SJSA1 (cell line): ENCODE data around the gene CFAP61. TPM values are rescaled to one million over a fixed set of nuclear protein-coding genes. Genes with fewer than 3 reads are reported as not detected.

Experiments used
- DNase-seq, 2 experiments: peaks; one replicate each; pipeline ENCODE4 v3.0.0-alpha.2; 2015 to 2020; ENCODE audit warnings: low spot score in 2 of 2, low read depth in 1 of 2
- H3K27ac ChIP-seq: fragments of 250-450 bp; sonication (Bioruptor Pico); 2 replicates; pipeline ENCODE4 v1.5.1; 2020; ENCODE audit warnings: mild to moderate bottlenecking, moderate library complexity
- H3K27me3 ChIP-seq: fragments of 250-450 bp; sonication (Bioruptor Pico); replicated peaks from 2 replicates; pipeline ENCODE4 v1.5.1; 2020; ENCODE audit warnings: mild to moderate bottlenecking, moderate library complexity
- H3K36me3 ChIP-seq: fragments of 250-450 bp; sonication (Bioruptor Pico); 2 replicates; pipeline ENCODE4 v1.5.1; 2020; ENCODE audit warnings: mild to moderate bottlenecking
- H3K4me1 ChIP-seq: fragments of 250-450 bp; sonication (Bioruptor Pico); replicated peaks from 2 replicates; pipeline ENCODE4 v1.6.1; 2021; ENCODE audit warnings: mild to moderate bottlenecking
- H3K4me3 ChIP-seq: fragments of 250-450 bp; sonication (Bioruptor Pico); 2 replicates; pipeline ENCODE4 v1.5.1; 2020; ENCODE audit warnings: mild to moderate bottlenecking
- H3K9me3 ChIP-seq: fragments of 250-450 bp; sonication (Bioruptor Pico); replicated peaks from 2 replicates; pipeline ENCODE4 v1.5.1; 2020; ENCODE audit warnings: mild to moderate bottlenecking
- total RNA-seq: library from RNA; depleted of rRNA; stranded (reverse); fragments of >200 nt; shearing (Covaris generic); gene quantifications from 2 replicates; pipeline ENCODE4 v1.2.3, GENCODE V29; 2014; rRNA removed

The CFAP61 gene
- total RNA-seq, 1 experiment from 2014 or later: not detected

DNA sequence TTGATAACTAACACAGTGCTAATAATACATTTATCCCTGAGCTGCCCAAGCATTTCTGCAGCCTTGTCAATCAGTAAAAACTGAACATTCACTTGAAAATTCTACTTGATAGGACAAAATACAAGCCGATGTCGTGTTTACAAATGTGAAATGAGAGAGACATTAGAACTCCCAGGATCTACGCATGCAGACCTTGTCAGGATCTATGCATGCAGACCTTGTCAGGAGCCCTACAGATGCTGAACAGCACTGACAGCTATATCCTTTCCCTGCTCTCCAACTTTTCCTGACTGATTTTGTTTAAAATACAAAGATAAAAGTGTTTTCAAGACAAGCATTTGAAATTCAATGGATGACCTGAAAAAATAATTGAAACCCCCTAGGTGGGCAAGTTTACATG lies 344.5 kb downstream of the CFAP61 start:
- H3K4me3 ChIP-seq: no peak overlapping the region
- no peaks in the 10 kb centered on the region for H3K36me3 ChIP-seq
- peaks cover 5% of the 10 kb centered on the region; the same call in 1 of the 2 replicates for H3K4me1 ChIP-seq
- H3K9me3 ChIP-seq: no peaks in the 10 kb centered on the region
- no peak for DNase-seq
- no peaks in the 10 kb centered on the region for H3K27me3 ChIP-seq
- H3K27ac ChIP-seq: no peak overlapping the region

DNA sequence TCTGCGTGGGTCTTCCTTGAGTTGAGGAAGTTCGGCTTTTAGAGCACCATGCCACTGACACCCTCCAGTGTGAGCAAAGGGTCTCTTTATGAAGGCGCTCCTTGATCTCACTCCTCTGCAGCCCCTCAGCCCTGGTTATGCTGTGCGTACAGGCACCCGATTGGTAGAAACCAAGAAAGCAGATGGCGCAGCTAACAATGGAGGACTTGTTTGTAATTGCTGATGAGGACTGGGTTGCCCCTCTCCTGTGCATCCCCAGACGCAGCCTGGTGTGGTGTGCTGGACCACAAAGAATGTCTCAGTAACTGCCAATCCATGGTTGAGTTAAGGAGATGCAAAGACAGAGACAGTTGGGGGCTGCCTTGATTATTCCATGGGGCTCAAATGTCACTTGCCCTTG lies 345.8 kb downstream of the CFAP61 start:
- no peak for DNase-seq
- Histone ChIP-seq H3K9me3 (no peaks in the 10 kb centered on the region), H3K27ac (no peak overlapping the region), H3K27me3 (no peaks in the 10 kb centered on the region), H3K4me1 (peaks cover 5% of the 10 kb centered on the region; the same call in 1 of the 2 replicates), H3K36me3 (no peaks in the 10 kb centered on the region), H3K4me3 (no peak overlapping the region)

DNA sequence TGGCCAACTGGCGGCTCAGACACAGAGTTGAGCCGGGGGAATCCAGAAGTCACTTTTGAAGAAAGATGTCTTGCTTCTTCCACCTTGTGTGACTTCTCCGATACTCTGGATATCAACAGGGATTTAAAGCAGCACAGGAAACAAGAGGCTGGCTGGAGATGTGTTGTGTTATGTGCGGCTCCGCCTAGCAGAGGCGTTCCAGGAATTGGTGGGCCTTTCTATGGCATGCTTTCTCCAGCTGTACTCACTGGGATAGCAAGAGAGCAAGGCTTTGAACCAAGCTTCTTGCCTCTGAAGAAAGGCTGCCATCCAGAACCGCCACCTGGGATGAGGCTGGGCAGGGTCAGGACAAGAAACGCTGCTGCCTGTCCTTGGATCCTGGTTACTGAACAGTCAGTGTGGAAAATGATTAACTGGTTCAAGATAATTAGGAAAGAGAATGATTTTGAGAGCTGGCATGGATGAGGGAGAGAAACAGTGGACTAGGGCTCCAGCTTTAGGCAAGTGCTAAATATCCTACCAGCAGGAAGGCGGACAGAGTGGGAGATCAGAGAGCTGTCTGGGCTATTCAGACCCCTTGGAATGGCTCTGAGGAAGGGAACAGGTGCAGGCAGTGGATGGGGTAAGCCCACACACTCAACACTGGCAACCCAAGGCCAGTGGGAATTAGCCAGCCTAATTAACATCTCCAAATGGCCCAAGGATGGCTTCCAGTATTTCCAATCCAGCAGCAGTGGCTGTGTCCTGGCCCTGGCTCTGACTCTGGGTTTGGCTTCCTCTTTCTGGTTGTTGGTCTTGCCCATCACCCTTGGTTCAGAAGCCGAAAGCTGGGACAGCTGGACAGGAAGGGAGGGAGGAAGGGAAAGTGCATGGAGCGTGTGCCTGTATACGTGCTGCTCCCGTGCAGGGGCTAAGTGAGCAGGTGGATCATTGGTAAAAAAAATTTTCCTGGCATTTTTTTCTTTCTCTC lies 347.5 kb downstream of the CFAP61 start:
- Histone ChIP-seq H3K4me1 (no peaks in the 10 kb centered on the region), H3K4me3 (no peak overlapping the region), H3K27ac (no peak overlapping the region), H3K27me3 (no peaks in the 10 kb centered on the region), H3K9me3 (no peaks in the 10 kb centered on the region), H3K36me3 (no peaks in the 10 kb centered on the region)
- DNase-seq: no peak

DNA sequence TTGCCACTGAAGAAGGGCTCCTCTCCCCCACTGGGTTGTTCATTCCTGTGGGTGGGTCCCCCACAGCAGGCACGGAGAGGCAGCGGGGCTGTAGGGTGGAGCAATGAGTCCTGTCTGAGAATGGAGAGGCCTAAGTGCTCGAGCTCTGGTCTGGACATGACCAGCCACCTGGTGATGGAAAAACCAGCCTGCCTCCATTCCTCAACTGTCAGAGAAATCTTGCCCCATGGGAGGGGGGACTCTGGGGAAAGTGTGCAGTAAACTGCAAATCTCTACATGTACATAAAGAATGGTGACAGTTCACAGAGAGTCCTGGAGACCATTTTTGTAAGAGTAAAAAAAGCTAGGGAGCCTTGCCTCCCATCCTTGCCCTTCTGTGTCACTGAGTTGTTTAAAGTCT lies 349.7 kb downstream of the CFAP61 start:
- DNase-seq: no peak
- Histone ChIP-seq H3K9me3 (no peaks in the 10 kb centered on the region), H3K27me3 (no peaks in the 10 kb centered on the region), H3K36me3 (no peaks in the 10 kb centered on the region), H3K27ac (no peak overlapping the region), H3K4me3 (no peak overlapping the region), H3K4me1 (no peaks in the 10 kb centered on the region)

DNA sequence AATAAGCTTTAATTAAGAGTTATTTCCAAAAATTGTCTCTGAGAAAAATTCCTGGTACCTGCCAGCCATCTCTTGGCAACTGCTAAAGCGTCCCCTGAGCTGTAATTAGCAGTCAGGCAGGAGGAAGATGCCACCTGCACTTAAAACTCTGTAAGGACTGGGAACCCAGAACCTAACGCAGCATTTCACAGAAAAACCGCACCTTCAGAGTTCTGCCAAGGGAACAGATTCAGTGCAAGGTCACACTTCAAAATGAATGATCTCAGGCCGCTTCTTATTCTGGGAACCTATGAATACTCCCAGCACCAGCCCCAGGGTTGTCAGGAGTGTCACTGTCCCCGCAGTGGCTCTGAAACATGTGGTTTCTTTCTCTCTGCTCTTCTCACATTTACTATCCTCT lies 352.3 kb downstream of the CFAP61 start:
- Histone ChIP-seq H3K4me3 (no peak overlapping the region), H3K4me1 (no peaks in the 10 kb centered on the region), H3K36me3 (no peaks in the 10 kb centered on the region), H3K9me3 (no peaks in the 10 kb centered on the region), H3K27me3 (no peaks in the 10 kb centered on the region), H3K27ac (no peak overlapping the region)
- no peak for DNase-seq

DNA sequence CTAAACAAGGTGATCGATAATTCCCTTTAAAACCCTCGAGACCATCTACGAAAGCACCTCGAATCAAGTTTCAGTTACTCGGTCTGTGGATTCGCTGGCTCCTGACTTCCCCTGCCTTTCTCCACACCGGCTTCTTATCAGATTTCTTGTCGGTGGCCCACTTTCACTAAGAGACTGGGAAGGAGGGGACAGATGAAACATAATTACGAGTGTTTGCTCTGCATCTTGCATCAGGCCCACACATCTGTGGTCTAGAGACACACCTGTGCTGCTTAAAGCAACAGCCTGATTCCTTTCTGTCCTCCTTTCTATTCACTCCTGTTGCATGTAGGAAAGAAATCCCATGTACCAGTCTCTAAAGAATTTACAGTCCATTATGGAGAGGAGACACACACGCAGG lies 353.3 kb downstream of the CFAP61 start:
- Histone ChIP-seq H3K27ac (no peak overlapping the region), H3K36me3 (no peaks in the 10 kb centered on the region), H3K4me3 (no peak overlapping the region), H3K9me3 (no peaks in the 10 kb centered on the region), H3K27me3 (no peaks in the 10 kb centered on the region), H3K4me1 (no peaks in the 10 kb centered on the region)
- no peak for DNase-seq

DNA sequence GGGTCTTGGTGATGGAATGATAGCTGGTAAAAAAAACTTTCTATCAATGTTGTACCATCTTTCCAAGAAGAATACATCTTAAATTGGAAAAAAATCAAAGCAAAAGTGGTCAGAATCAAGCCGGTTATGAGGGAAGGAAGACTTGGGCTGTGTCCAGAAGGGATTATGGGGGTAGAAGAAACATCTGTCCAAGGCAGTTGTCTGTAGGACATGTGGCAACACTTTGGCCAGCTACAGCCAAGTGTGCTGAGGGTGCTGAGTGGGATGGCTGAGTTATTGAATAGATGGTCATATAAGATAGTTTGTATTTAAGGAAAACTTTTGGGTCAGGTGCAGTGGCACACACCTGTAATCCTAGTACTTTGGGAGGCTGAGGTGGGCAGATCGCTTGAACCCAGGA lies 354.0 kb downstream of the CFAP61 start:
- Histone ChIP-seq H3K36me3 (no peaks in the 10 kb centered on the region), H3K27ac (no peak overlapping the region), H3K4me3 (no peak overlapping the region), H3K27me3 (no peaks in the 10 kb centered on the region), H3K4me1 (no peaks in the 10 kb centered on the region), H3K9me3 (no peaks in the 10 kb centered on the region)
- DNase-seq: no peak

DNA sequence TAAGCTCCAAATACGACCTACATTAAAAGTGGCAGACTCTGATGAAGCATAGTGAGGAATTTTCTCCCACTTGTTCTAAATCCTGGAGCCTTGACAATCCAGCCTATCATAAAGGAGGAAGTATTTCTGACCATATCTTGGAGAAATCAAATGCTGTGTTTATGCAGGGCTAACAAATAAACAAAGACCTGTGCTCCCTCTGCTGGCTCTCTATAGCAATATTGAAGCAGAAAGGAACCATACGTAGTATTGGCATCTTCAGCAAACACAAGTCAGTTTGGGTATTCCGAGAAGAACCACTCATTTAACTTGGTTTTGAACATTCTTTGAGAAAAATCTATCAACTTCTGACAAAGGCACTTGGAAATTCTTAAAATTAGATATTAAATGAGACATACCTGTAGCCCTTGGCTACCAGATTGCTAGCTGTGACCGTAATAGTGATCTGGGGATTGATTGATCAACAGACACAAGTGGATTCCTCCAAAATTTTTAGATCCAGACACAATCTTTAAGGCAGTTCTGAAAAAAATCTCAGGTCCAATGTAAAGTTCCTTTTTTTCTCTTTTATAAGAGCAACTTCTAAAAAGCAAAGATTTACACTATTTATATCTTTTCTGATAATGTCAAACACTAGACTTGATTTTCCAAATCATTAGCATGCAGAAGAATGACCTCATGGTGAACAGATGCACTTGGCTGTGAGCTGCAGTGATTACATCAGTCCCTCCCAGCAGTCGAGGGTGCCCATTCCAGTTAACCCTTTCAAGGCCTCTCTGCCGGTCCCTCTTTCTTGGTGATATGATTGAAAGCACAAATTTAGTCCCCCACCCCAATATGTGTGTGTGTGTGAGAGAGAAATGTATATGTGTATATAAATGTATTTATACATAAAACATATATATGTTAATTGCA lies 355.8 kb downstream of the CFAP61 start:
- H3K4me3 ChIP-seq: no peak overlapping the region
- no peaks in the 10 kb centered on the region for H3K36me3 ChIP-seq
- DNase-seq: peak in 1 of 2 experiments; percentile 2
- no peaks in the 10 kb centered on the region for H3K27me3 ChIP-seq
- H3K9me3 ChIP-seq: no peaks in the 10 kb centered on the region
- H3K27ac ChIP-seq: no peak overlapping the region
- H3K4me1 ChIP-seq: no peaks in the 10 kb centered on the region

DNA sequence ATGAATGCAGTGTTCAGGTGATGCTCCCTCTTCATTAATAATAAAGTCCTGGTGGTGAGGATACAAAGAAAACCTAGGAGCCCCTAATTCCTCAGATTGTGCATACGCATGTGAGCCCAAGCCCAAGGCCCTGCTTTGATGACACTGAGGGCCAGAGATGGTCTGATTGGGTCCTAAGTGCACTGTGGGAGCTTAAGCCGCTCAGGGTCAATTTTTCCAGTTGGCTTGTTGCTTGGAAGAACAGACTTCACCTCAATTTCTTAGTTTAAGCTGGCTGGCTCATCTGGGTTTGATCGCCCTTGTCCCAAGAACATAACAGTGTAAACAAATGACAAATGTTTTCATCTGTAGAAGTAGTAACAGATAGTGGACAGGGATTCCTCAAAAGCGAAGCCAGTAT lies 357.0 kb downstream of the CFAP61 start:
- H3K4me1 ChIP-seq: no peaks in the 10 kb centered on the region
- no peaks in the 10 kb centered on the region for H3K27me3 ChIP-seq
- no peak overlapping the region for H3K4me3 ChIP-seq
- no peak overlapping the region for H3K27ac ChIP-seq
- DNase-seq: no peak
- no peaks in the 10 kb centered on the region for H3K36me3 ChIP-seq
- no peaks in the 10 kb centered on the region for H3K9me3 ChIP-seq

Other genes starting within 250 kb of the CFAP61 start
- 50.0 and 71.7 TPM in 2 replicates for gene NAA20, start 35.2 kb upstream of the CFAP61 start, total RNA-seq
- gene CRNKL1, start 66 bp upstream of the CFAP61 start, total RNA-seq: 30.4 and 34.7 TPM in 2 replicates